ENCODE measurements around the gene GALNTL6. TPM values are rescaled to one million over a fixed set of nuclear protein-coding genes. Genes with fewer than 3 reads are reported as not detected.

Gene GALNTL6
- total RNA-seq, 6 donors from 2014 or later = 0.26 to 18.9 TPM; not detected in 4

- 72 to 74% methylated on average over 3 of the region's 3 CpGs for WGBS, 2 donors
- TF ChIP-seq EP300 (IDR thresholded peaks at IDR 0.05) = no peak
- TF ChIP-seq CTCF (IDR thresholded peaks at IDR 0.05) = no peak
- no peak for TF ChIP-seq POLR2AphosphoS5 (IDR thresholded peaks at IDR 0.05)
- no peak for TF ChIP-seq POLR2A (IDR thresholded peaks at IDR 0.05)
- no peak for ATAC-seq (ENCODE audit: low FRiP score in 2 of 2)
These were observed 27.8 kb upstream of the GALNTL6 start for GRCh38 chr4:171785388-171785787.

GRCh38 chr4:171793723-171794122, 19.5 kb upstream of the GALNTL6 start:
- Histone ChIP-seq H3K27ac (no peak overlapping the region), H3K4me1 (no peaks in the 10 kb centered on the region), H3K36me3 (no peaks in the 10 kb centered on the region), H3K4me3 (no peak overlapping the region), H3K9me3 (no peaks in the 10 kb centered on the region), H3K27me3 (no peaks in the 10 kb centered on the region)
- WGBS, 2 donors = 81 to 86% methylated on average over 5 of the region's 5 CpGs
- no peak for DNase-seq
- ATAC-seq (ENCODE audit: low FRiP score in 2 of 2) = no peak
- TF ChIP-seq POLR2A (IDR thresholded peaks at IDR 0.05) (no peak), CTCF (IDR thresholded peaks at IDR 0.05) (no peak), EP300 (IDR thresholded peaks at IDR 0.05) (no peak), POLR2AphosphoS5 (IDR thresholded peaks at IDR 0.05) (no peak)

More at GRCh38 chr4:171785388-171785787, 27.8 kb upstream of the GALNTL6 start:
- DNase-seq = no peak
- Histone ChIP-seq H3K4me1 (no peaks in the 10 kb centered on the region), H3K4me3 (no peak overlapping the region), H3K27ac (no peak overlapping the region), H3K27me3 (no peaks in the 10 kb centered on the region), H3K36me3 (no peaks in the 10 kb centered on the region), H3K9me3 (peaks cover 0 to 6% (median 3%) of the 10 kb centered on the region in 4 donors)

GRCh38 chr4:171794528-171794927, 18.7 kb upstream of the GALNTL6 start:
- Histone ChIP-seq H3K36me3 (no peaks in the 10 kb centered on the region), H3K9me3 (no peaks in the 10 kb centered on the region), H3K27me3 (no peaks in the 10 kb centered on the region), H3K4me1 (no peaks in the 10 kb centered on the region), H3K27ac (no peak overlapping the region), H3K4me3 (no peak overlapping the region)
- 86% methylated on average over 2 of the region's 2 CpGs for WGBS, 2 donors
- TF ChIP-seq EP300 (IDR thresholded peaks at IDR 0.05) (no peak), POLR2AphosphoS5 (IDR thresholded peaks at IDR 0.05) (no peak), POLR2A (IDR thresholded peaks at IDR 0.05) (no peak), CTCF (IDR thresholded peaks at IDR 0.05) (no peak)
- ATAC-seq (ENCODE audit: low FRiP score in 2 of 2) (no peak), DNase-seq (no peak)

GRCh38 chr4:171809854-171810253, 3.4 kb upstream of the GALNTL6 start:
- Histone ChIP-seq H3K4me1 (peaks cover 11 to 23% (median 17%) of the 10 kb centered on the region in 4 donors), H3K9me3 (no peaks in the 10 kb centered on the region), H3K4me3 (no peak overlapping the region), H3K27me3 (peaks cover 0 to 12% (median 8%) of the 10 kb centered on the region in 4 donors), H3K36me3 (no peaks in the 10 kb centered on the region), H3K27ac (no peak overlapping the region)
- ATAC-seq (ENCODE audit: low FRiP score in 2 of 2) (no peak), DNase-seq (no peak)
- 73 to 76% methylated on average over 1 of the region's 1 CpG for WGBS, 2 donors
- no peak for TF ChIP-seq EP300 (IDR thresholded peaks at IDR 0.05)
- TF ChIP-seq CTCF (IDR thresholded peaks at IDR 0.05) = no peak
- no peak for TF ChIP-seq POLR2AphosphoS5 (IDR thresholded peaks at IDR 0.05)
- TF ChIP-seq POLR2A (IDR thresholded peaks at IDR 0.05) = no peak

GRCh38 chr4:171812333-171812664, 905 bp upstream of the GALNTL6 start:
- Histone ChIP-seq H3K4me3 (peak overlapping the region in 3 of 4 donors; percentile 17 to 47 (median 46)), H3K9me3 (no peaks in the 10 kb centered on the region), H3K27ac (no peak overlapping the region), H3K36me3 (no peaks in the 10 kb centered on the region), H3K27me3 (peaks cover 0 to 12% (median 8%) of the 10 kb centered on the region in 4 donors), H3K4me1 (peaks cover 11 to 23% (median 17%) of the 10 kb centered on the region in 4 donors)
- TF ChIP-seq CTCF (IDR thresholded peaks at IDR 0.05) (no peak), POLR2A (IDR thresholded peaks at IDR 0.05) (no peak), EP300 (IDR thresholded peaks at IDR 0.05) (no peak), POLR2AphosphoS5 (IDR thresholded peaks at IDR 0.05) (no peak)
- ATAC-seq (ENCODE audit: low FRiP score in 2 of 2) (peak; percentile 29 to 37), DNase-seq (no peak)
- WGBS, 2 donors = 7% methylated on average over 10 to 12 of the region's 12 CpGs
